OCI-LY3 (cell line): Measurements from ENCODE around the gene BEND5.

Source experiments
- H2AFZ ChIP-seq: fragments of 200-600, 300-600 bp; shearing (Covaris generic); 2 replicates; pipeline ENCODE4 v1.6.0; 2014; ENCODE audit warnings: antibody characterized with exemption, low read depth, low read length
- H3K27ac ChIP-seq: fragments of 200-600, 300-600 bp; sonication (generic); 2 replicates; pipeline ENCODE4 v1.5.1; 2014; ENCODE audit warnings: mild to moderate bottlenecking, low read length, moderate library complexity, mixed read lengths
- H3K27me3 ChIP-seq: fragments of 200-600, 300-600 bp; sonication (generic); 2 replicates; pipeline ENCODE4 v1.6.1; 2014; ENCODE audit warnings: low read depth, low read length, mixed read lengths
- H3K36me3 ChIP-seq: fragments of 200-600, 300-600 bp; sonication (generic); replicated peaks from 2 replicates; pipeline ENCODE3; 2014; ENCODE audit warnings: low read depth, low read length, mixed read lengths
- H3K4me1 ChIP-seq: fragments of 300-600, 200-600 bp; sonication (generic); 2 replicates; pipeline ENCODE4 v1.6.1; 2014; ENCODE audit warnings: low read length, mixed read lengths
- H3K4me2 ChIP-seq: fragments of 200-600, 300-600 bp; sonication (generic); 2 replicates; pipeline ENCODE4 v1.6.1; 2014; ENCODE audit warnings: low read length, mixed read lengths
- H3K4me3 ChIP-seq: fragments of 300-600, 200-600 bp; sonication (generic); 2 replicates; pipeline ENCODE4 v1.5.1; 2014; ENCODE audit warnings: antibody characterized with exemption, mild to moderate bottlenecking, low read length, moderate library complexity
- H3K79me2 ChIP-seq: fragments of 300-600, 200-600 bp; shearing (Covaris generic); 2 replicates; pipeline ENCODE4 v1.6.1; 2014; ENCODE audit warnings: mild to moderate bottlenecking, low read length, mixed read lengths
- H3K9ac ChIP-seq: fragments of 300-600, 200-600 bp; shearing (Covaris generic); 2 replicates; pipeline ENCODE4 v1.6.0; 2014; ENCODE audit warnings: mild to moderate bottlenecking, low read length, moderate library complexity
- H3K9me3 ChIP-seq: fragments of 200-600, 300-600 bp; shearing (Covaris generic); 2 replicates; pipeline ENCODE4 v1.6.1; 2014; ENCODE audit warnings: low read length, mixed read lengths; ENCODE audit not compliant: insufficient read depth
- H4K20me1 ChIP-seq: fragments of 200-600, 300-600 bp; sonication (generic); 2 replicates; pipeline ENCODE4 v1.6.1; 2016; ENCODE audit warnings: low read length, mixed read lengths; ENCODE audit not compliant: insufficient read depth
- EZH2phosphoT487 ChIP-seq: fragments of 200-600 bp; shearing (Covaris generic); IDR thresholded peaks from 2 replicates; pipeline ENCODE4 v1.6.1; 2018; ENCODE audit warnings: antibody characterized with exemption, mixed run types, low read depth
- TF ChIP-seq, protein P1 (sequence below): fragments of 200-600, 300-600 bp; sonication (generic); IDR thresholded peaks from 2 replicates; pipeline ENCODE4 v1.5.1; 2014; ENCODE audit warnings: antibody characterized with exemption, low read length, low read depth

The BEND5 gene

DNA sequence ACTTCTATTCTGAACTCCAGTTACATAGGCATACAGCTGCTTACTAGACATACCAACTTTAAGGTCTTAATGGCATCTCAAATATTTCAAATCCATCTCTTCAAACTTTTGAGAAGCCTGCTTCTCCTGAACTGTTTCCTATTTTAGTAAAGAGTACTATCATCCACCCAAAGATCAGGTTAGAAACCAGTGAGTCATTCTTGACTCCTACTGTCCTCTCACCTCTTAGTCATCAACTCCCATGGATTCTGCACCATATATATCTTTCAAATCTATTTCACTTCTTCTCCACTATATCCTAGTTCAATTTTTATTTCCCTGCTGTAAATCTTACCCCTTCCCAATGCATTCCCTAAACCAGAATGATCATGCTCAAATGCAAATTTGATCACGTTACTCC lies 18.1 kb upstream of the BEND5 start:
- Histone ChIP-seq H3K36me3 (no peaks in the 10 kb centered on the region), H3K4me3 (no peak overlapping the region), H3K4me2 (peak overlapping the region; percentile 69), H3K4me1 (peaks cover 68% of the 10 kb centered on the region), H2AFZ (no peak overlapping the region), H3K27ac (peak overlapping the region; percentile 83), H3K27me3 (no peaks in the 10 kb centered on the region), H4K20me1 (no peaks in the 10 kb centered on the region), H3K9ac (no peak overlapping the region), H3K79me2 (no peaks in the 10 kb centered on the region), H3K9me3 (no peaks in the 10 kb centered on the region)
- TF ChIP-seq, protein P1, sequence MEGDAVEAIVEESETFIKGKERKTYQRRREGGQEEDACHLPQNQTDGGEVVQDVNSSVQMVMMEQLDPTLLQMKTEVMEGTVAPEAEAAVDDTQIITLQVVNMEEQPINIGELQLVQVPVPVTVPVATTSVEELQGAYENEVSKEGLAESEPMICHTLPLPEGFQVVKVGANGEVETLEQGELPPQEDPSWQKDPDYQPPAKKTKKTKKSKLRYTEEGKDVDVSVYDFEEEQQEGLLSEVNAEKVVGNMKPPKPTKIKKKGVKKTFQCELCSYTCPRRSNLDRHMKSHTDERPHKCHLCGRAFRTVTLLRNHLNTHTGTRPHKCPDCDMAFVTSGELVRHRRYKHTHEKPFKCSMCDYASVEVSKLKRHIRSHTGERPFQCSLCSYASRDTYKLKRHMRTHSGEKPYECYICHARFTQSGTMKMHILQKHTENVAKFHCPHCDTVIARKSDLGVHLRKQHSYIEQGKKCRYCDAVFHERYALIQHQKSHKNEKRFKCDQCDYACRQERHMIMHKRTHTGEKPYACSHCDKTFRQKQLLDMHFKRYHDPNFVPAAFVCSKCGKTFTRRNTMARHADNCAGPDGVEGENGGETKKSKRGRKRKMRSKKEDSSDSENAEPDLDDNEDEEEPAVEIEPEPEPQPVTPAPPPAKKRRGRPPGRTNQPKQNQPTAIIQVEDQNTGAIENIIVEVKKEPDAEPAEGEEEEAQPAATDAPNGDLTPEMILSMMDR, result no peak
- no peak for TF ChIP-seq EZH2phosphoT487

- peak overlapping the region; percentile 83 for H3K27ac ChIP-seq
- TF ChIP-seq, protein P1, result no peak
- no peak for TF ChIP-seq EZH2phosphoT487
- H3K79me2 ChIP-seq, result no peaks in the 10 kb centered on the region
- no peaks in the 10 kb centered on the region for H4K20me1 ChIP-seq
- peaks cover 76% of the 10 kb centered on the region for H3K4me1 ChIP-seq
- H3K4me2 ChIP-seq, result peak overlapping the region; percentile 69
- H3K9me3 ChIP-seq, result no peaks in the 10 kb centered on the region
- H3K4me3 ChIP-seq, result peak overlapping the region; percentile 45
- no peaks in the 10 kb centered on the region for H3K36me3 ChIP-seq
- H2AFZ ChIP-seq, result no peak overlapping the region
- H3K27me3 ChIP-seq, result no peaks in the 10 kb centered on the region
- H3K9ac ChIP-seq, result peak overlapping the region; percentile 52; the same call in 1 of the 2 replicates
Measured at GRCh38 chr1:48793863-48794262, 17.2 kb upstream of the BEND5 start.

DNA sequence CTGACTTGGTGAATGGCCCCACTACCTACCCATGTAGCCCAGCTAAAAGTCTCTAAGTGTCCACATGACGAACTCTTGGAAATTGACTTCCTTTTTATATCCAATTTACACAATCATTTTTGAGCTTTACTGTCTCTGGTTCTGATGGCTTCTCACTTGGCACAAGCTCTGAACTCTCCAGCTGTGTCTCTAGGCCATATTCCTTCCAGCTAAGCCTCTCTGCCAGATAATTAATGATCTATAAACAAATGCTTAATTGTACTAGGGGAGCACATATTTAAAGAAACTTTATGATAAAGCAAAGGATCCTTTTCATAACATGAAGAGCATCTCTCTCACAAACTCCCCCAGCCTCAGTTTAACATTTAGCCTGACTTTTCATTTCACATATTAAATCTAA lies 16.3 kb upstream of the BEND5 start:
- Histone ChIP-seq H3K9ac (peak overlapping the region; percentile 44; the same call in 1 of the 2 replicates), H3K27me3 (no peaks in the 10 kb centered on the region), H3K9me3 (no peaks in the 10 kb centered on the region), H3K27ac (peak overlapping the region; percentile 83; the same call in 1 of the 2 replicates), H3K79me2 (no peaks in the 10 kb centered on the region), H3K4me2 (peak overlapping the region; percentile 69), H3K4me1 (peaks cover 85% of the 10 kb centered on the region), H3K4me3 (peak overlapping the region; percentile 45; the same call in 1 of the 2 replicates), H3K36me3 (no peaks in the 10 kb centered on the region), H2AFZ (no peak overlapping the region), H4K20me1 (no peaks in the 10 kb centered on the region)
- TF ChIP-seq EZH2phosphoT487, result no peak
- TF ChIP-seq, protein P1, result no peak

GRCh38 chr1:48790397-48790796 lies 13.7 kb upstream of the BEND5 start:
- H2AFZ ChIP-seq, result no peak overlapping the region
- peak overlapping the region; percentile 54 for H3K4me3 ChIP-seq
- H3K9ac ChIP-seq, result peak overlapping the region; percentile 75
- H3K79me2 ChIP-seq, result no peaks in the 10 kb centered on the region
- H3K36me3 ChIP-seq, result no peaks in the 10 kb centered on the region
- no peaks in the 10 kb centered on the region for H3K9me3 ChIP-seq
- peak overlapping the region; percentile 99 for H3K27ac ChIP-seq
- no peaks in the 10 kb centered on the region for H4K20me1 ChIP-seq
- peaks cover 97% of the 10 kb centered on the region for H3K4me1 ChIP-seq
- no peaks in the 10 kb centered on the region for H3K27me3 ChIP-seq
- no peak for TF ChIP-seq EZH2phosphoT487
- TF ChIP-seq, protein P1, result no peak
- peak overlapping the region; percentile 80 for H3K4me2 ChIP-seq
